ENCODE data around the gene ERICH4.
A peak's percentile ranks its signal among the peaks of the same experiment; 100 is the strongest.

Gene ERICH4

DNA sequence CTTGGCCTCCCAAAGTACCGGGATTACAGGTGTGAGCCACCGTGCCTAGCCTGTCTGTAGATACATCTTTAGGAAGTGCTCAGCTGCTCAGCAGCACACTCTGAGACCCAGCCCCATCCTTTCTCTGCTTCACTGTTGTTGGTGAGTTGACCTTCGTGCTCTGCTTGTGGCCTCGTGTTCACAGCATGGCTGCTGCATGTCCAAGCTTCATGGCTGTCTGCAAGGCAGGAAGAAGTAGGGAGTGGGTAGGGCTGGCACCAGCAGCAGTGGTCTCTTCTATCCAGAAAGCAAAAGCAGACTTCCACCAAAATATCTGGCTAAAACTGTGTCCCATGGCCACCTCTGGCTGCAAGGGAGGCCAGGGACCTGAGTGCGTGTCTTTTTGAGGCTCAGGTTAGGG lies 30.0 kb upstream of the ERICH4 start:
- intact Hi-C loops (cut with DNase I): no loop called here

DNA sequence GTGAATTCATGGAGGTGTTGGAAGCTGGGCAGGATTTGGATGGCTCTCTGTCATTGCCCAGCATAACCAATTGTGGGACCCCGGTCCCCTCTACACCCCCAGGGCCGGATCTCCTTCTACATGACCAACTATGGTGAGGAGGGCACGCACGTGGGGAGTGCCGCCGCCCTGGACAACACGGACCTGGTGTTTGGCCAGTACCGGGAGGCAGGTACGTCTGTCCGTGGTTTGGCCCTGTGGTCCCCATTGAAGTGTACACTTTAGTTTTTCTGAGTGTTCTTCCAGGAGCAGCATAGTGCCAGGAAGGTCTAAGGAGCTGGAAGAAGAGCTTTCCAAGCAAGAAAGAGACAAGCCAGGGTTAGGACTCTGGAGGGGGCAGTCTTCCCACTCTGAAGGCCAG lies 29.0 kb upstream of the ERICH4 start:
- intact Hi-C loops (cut with DNase I): no loop called here
- DNase-seq: no peak

More for the DNA sequence above, 30.0 kb upstream of the ERICH4 start:
- DNase-seq: no peak

DNA sequence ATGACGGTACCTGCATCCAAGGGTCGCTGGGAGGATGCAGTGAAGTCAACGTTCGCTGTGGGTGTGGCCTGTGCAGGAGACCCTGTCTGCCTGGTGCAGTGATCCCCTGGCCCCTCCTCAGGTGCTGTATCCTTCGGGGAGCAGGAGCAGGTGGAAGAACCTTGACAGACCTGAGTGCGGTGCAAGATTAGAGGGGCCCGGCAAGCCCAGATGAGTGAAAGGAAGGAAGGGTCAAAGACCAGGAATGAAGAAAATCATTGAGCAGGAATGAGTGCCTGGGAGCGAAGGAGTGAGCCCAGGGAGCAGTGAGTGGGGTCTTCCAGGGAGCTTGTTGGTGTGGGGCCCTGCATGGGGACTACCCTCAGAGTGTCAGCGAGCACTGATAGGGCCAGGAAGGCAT lies 28.5 kb upstream of the ERICH4 start:
- intact Hi-C loops (cut with DNase I): no loop called here
- no peak for DNase-seq

DNA sequence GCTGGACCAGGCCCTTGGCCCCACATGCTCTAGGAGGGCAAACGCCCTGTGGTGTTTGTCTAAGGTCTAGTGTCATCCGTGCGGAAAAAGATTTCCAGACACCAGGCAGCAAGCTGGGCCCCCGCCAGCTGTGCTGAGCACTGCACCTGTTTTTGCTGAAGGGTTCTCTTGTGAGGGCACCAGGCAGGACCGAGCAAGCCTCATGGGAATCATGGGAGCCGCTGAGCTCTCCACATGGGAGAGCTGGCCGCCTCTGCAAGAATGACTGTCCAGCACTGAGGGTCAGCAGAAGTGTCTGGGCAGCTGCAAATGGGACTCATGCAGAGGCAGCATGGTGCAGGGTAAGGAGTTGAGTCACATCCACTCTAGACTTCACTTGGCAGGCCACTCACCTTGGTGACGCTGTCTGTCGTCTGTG lies 27.8 kb upstream of the ERICH4 start:
- peak in 1 of 10 donors; percentile 37 for DNase-seq
- intact Hi-C loops (cut with DNase I): no loop called here

DNA sequence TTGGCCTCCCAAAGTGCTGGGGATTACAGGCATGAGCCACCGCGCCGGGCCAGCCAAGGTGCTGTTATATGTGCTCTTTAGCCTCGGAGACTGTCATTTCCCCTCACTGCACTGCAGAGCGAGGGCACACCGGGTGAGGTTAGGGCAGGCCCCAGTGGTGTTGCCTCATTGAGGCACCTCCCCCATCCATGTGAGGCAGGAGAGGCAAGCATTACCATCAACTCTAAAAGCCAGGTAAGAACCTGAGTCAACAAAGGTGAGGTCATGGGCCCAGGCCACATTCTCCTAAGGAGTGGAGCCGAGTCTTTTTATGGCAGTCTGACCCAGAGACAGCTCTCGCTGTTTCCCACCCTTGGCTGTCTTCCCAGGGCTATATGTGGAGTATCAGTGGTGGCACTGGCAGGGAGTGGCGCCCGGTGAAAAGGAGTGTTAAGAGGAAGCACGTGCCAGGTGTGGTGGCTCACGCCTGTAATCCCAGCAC lies 26.7 kb upstream of the ERICH4 start:
- intact Hi-C loops (cut with DNase I): no loop called here

DNA sequence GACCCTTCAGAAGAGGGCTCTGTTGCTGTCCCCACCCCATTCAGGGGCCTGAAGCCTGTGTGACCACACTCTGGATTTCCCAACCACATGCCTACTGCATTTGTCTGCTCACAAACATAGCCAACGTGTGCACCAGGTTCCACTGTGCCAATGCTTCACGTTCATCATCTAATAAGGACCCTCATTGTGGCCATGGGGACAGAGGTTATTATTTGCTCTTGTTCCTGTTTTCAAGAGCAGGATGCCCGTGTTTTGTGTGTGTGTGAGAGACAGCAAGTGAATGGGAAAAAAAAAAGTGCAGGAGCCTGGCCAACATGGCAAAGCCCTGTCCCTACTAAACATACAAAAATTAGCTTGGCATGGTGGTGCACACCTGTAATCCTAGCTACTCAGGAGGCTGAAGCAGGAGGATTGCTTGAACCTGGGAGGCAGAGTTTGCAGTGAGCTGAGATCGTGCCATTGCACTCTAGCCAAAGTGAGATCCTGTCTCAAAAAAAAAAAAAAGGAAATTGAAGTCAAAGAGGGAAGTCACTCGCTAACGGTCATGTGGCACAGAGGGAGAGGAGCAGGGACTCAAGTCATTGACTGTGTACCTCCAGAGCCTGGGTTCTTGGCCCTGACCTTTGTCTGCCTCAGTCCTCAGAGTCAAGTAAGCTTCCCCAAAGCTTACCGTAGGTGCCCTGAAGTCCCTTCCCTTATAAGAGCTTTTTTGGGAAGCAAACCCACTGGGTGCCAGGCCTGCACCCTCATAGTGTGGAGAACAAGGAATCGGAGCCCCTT lies 22.7 kb upstream of the ERICH4 start:
- intact Hi-C loops (cut with DNase I): no loop called here
- peak in 1 of 10 donors; percentile 26 for DNase-seq

More for the DNA sequence above, 26.7 kb upstream of the ERICH4 start:
- no peak for DNase-seq

DNA sequence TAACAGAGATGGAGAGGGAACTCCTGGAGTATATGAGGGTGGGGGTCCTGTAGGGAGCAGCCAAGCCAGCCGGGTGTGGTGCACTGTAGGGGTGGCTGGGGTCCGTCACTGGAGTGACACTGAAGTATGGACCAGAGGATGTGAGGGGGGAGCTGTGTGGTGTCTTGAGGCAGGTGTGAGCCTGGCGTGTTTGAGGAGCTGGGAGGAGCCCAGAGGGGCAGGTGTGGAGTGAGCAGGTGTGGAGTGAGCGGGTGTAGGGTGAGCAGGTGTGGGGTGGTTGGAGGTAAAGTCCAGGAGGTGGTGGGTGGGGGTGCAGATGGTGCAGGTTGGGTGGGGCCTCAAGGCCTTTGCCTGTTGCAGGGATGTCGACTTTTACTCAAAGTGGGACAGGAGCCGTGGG lies 21.6 kb upstream of the ERICH4 start:
- DNase-seq: peak in 1 of 10 donors; percentile 24
- intact Hi-C loops (cut with DNase I): no loop called here

DNA sequence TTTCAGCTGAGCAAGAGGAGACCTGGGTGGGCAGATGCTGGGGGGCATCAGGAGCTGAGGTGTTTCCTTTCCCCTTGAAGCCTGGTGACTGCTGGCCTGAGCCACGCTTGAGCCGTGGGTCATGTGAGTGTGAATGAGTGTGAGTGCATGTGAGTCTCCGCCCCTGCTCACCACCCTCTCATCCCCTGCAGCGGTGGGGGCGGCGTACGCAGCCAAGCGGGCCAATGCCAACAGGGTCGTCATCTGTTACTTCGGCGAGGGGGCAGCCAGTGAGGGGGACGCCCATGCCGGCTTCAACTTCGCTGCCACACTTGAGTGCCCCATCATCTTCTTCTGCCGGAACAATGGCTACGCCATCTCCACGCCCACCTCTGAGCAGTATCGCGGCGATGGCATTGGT lies 21.0 kb upstream of the ERICH4 start:
- intact Hi-C loops (cut with DNase I): no loop called here
- DNase-seq: peak in 1 of 10 donors; percentile 46

DNA sequence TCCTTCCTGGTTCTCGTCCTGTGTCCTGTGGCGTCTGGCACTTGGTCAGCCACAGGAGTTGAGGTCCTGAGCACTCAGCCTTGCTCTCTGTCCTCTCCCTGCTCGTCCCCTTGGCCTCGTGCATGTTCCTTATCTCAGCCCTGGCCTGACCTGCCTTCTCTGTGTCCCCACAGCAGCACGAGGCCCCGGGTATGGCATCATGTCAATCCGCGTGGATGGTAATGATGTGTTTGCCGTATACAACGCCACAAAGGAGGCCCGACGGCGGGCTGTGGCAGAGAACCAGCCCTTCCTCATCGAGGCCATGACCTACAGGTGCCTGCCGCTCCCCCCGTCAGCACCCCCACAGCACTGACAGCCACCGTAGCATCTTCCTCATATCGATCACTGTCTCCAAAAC lies 20.5 kb upstream of the ERICH4 start:
- peak in 1 of 10 donors; percentile 35 for DNase-seq
- intact Hi-C loops (cut with DNase I): no loop called here

DNA sequence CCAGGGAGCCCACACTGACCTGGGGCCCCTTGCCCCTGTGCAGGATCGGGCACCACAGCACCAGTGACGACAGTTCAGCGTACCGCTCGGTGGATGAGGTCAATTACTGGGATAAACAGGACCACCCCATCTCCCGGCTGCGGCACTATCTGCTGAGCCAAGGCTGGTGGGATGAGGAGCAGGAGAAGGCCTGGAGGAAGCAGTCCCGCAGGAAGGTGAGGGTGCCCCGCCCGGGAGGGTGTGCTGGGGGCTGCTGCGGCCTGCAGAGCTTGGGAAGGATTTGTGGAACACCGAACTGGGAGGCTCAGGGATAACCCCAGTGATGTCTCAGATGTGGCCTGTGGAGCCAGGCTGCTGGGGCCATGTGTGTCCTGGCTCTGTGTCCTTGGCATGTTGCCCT lies 20.0 kb upstream of the ERICH4 start:
- intact Hi-C loops (cut with DNase I): no loop called here
- DNase-seq: peak in 1 of 10 donors; percentile 17

DNA sequence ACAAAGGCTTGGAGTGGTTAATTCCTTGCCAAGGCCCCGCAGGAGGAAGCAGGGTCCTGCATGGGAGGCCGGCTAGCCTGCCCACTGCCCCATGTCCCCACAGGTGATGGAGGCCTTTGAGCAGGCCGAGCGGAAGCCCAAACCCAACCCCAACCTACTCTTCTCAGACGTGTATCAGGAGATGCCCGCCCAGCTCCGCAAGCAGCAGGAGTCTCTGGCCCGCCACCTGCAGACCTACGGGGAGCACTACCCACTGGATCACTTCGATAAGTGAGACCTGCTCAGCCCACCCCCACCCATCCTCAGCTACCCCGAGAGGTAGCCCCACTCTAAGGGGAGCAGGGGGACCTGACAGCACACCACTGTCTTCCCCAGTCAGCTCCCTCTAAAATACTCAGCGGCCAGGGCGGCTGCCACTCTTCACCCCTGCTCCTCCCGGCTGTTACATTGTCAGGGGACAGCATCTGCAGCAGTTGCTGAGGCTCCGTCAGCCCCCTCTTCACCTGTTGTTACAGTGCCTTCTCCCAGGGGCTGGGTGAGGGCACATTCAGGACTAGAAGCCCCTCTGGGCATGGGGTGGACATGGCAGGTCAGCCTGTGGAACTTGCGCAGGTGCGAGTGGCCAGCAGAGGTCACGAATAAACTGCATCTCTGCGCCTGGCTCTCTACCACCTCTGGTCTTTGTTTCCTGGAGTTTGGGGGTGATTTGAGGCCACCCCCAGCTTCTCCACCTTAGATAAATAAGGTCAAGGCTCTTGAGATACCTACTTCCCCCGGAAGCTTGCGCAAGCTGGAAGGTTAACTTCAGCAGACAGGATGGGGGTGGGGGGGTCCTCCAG lies 18.4 kb upstream of the ERICH4 start:
- intact Hi-C loops (cut with DNase I): no loop called here

DNA sequence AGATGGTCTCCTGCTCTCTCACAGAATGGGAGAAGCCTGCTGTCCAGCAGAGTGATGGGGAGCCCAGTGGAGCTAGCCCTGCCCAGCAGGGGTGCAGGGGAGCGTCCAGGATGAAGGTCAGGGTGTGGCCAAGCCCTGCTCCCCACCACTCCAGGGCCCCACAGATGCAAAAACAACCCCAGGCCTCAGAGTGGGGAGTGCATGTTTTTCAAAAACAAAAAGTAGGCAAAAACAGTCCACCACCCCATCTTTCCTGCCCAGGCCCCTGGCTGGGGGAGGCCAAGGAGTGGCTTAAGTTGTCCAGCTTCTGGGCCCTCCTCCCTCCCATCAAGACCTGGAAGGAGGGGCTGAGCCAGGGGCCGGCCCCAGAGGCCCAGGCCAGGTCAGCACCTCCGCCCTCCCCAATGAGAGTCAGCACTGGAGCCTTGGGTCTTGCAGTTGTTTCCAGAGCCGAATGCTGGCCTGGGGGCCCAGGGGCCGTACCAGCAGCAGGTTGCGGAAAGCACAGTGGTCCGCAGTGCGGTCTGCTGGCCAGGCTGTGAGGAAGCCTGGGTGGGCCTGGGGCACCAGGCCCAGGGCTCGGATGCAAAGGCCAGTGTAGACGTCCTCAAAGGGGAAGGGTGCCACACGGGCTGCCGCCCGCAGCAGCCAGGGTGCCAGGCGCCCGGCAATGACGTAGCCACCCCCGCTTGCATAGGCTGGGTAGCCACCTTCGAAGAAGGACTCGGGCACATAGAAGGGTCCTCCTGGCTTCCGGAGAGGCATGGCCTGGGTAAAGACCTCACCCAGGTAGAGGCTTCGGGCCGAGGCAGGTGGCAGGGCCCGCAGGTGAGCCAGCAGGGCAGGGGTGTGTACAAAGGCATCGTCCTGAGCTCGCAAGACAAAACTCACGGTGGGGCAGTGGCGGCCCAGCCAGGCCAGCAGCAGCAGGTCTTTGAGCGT lies 17.5 kb upstream of the ERICH4 start:
- DNase-seq: no peak
- intact Hi-C loops (cut with DNase I): no loop called here

More for the DNA sequence above, 18.4 kb upstream of the ERICH4 start:
- DNase-seq: no peak

DNA sequence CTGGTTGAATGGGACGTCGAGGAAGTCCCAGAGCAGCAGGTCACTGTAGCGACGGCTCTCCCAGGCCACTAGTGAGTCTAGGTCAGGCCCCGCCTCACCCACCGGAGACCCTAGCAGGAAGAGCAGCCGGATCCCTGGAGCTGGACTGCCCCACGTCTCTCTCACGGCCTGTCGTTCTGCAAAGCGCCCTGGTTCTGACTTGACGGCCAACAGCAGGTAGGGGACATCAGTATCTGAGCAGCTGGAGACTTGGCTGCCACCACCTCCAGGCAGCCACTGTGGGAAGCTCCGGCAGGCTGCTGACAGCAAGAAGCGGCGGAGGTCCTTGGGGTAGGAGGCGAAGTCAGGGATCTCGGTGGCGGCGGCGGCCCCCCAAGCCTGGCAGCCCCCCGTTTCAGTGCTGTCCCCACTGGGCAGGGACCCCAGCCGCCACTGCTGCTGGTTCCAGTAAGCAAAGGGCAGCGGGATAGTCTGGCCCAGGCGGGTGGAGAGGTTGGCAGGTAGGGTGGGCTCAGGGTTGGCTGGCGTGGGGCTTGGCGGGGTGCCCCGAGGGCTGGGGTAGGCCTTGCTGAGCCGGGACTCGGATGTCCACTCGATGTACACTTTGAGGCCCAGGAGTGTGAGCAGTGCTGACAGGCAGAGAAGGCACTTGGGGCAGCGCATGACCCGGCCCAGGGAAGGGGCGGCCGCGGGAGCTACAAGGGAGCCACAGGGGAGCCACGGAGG lies 16.7 kb upstream of the ERICH4 start:
- DNase-seq: peak in 1 of 10 donors; percentile 84

DNA sequence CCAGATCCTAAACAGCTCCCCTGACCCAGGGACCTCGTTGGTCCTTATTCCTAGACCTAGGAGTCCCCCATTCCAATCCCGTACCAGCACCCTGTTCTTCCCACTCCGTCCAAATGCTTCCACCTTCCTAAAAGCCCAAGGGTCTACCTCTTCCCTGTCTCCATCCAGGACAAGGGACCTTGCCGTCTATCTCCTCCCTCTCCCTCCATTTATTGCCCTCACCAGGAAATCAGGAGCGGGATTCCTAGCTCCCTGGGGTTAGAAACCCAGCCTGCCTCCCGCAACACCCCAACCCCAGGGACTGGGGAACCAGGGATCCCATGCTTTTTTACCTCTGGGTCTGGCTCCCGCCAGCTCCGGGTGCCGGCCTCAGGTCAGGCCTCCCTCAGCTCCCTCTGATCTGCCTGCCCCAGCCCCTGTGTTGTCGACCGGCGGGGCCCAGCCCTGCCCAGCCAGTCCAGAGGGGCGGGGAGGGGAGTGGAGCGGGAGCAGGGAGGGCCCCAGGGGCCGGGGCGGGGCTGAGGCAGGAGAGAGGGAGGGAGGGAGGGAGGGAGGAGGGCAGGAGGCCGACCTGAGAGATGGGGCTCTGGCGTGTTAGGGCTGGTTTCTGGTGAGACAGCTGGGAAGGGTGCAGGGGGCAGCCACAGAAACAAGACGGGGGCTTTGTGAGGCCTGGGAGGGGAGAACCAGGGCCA lies 15.9 kb upstream of the ERICH4 start, which contains the start of gene B3GNT8:
Gene B3GNT8 (minus strand): TSS at position 423 of the 695 bp plus-strand sequence. CDS start 596 bp downstream, outside the sequence.
- intact Hi-C loops (cut with DNase I): no loop called here
- no peak for DNase-seq

More for the DNA sequence above, 16.7 kb upstream of the ERICH4 start:
- intact Hi-C loops (cut with DNase I): no loop called here

DNA sequence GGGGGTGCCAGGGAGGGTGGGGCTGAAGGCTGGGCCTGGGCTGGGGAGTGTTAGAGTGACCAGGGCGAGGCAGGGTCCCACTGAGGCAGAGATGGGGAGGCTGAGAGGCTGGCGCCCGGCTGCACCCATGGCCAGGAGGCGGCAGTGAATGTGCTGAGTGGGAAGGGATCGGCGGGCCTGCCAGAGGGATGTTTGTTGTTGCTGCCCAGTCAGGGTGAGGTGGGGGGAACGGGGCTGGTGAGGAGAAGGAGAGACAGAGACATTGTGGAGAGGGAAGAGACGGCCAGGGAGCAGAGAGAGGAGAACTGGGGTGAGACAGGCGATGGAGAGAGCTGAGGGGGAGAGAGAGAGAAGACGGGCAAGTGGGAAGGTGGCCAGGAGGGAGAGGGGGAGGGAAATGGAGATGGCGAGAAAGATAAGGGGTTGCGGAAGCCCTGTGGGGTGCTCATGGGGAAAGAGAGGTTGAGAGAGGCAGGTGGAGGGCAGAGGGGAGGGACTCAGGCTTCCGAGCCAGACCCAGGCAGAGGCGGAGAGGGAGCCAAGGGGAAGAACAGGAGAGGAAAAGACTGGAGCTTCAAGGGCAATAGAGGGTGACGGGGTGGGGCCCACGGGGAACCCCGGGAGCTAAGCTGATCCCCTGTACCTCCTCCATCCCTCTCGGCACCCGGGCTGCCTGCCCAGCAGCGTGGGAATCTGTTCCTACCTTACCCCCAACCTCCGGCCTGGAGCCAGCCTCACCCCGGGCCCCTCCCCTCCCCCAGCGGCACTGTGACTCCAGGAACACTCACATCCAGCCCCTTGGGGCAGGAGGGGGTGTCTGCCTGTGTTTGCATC lies 15.1 kb upstream of the ERICH4 start:
- peak in 7 of 10 donors; percentile 32 to 87 (median 54) for DNase-seq
- intact Hi-C loops (cut with DNase I): no loop called here

DNA sequence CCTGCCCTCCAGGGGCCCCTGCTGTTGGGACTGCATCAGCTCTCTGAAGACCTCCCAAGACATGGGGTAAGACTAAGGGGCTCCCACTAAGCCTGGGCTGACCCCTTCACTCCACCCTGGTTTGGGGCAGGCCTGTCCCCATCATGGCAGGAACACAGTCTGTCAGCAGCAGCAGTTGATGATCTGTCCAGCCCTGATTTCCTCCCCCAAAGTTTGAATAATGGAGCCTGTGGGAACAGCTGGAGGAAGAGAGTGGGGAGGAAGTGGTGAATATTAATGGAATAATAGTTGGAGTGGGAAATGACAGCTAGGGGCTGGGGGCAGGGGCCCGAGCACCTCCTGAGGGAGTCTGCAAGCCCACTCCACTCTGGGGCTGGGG lies 14.5 kb upstream of the ERICH4 start:
- intact Hi-C loops (cut with DNase I): no loop called here
- no peak for DNase-seq

DNA sequence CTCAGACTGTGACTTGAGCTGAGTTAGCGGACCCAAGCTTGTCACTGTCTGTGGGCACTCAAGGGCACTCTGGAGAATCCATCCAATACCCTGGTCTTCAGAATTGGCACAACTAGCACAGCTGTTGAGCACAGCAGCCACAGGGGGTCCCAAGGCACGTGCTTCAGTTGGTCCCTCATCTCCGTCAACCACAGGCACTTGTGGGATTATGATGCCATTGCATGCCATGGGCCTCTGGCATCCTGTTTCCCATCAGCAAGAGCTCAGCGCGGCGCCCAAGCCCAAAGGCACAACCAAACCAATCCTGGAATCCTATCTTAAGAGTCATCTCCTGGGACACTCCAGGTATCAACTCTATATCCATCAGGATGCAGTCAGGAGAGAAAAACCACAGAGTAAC lies 12.0 kb upstream of the ERICH4 start:
- no peak for DNase-seq
- intact Hi-C loops (cut with DNase I): no loop called here
